Measurements from ENCODE around the gene CHD9.
"Not testable (repeated sequence)": the region's sequence is repeated elsewhere in the genome, so short reads cannot be mapped to it uniquely, and the experiment has no call there.

Gene CHD9

GRCh38 chr16:53045341-53046220 is 9.2 kb upstream of the CHD9 start:
- CTCF ChIA-PET: interaction anchor here (0.9 to 2.9 kb wide), 3 partner anchors 9 to 162 kb away, joined by 3 to 13 read pairs (median 8); partner anchors contain the start of gene CHD9
- POLR2A ChIA-PET: no interaction called here
- no peak for DNase-seq (ENCODE audit: low read depth, low spot score)
- no peak for TF ChIP-seq CTCF (IDR thresholded peaks at IDR 0.05; ENCODE audit: insufficient read depth, low read length, missing control alignments)
- no peak overlapping the region for H3K4me3 ChIP-seq (ENCODE audit: low read depth, low read length)

GRCh38 chr16:53047515-53047914 is 7.3 kb upstream of the CHD9 start:
- H3K4me3 ChIP-seq (ENCODE audit: low read depth, low read length); CTCF ChIA-PET: not testable (repeated sequence)
- POLR2A ChIA-PET: interaction anchor here (0.6 kb wide), 1 partner anchor 24 kb away, joined by 3 read pairs; no protein-coding TSS in a partner anchor

GRCh38 chr16:53048139-53048915 is 6.5 kb upstream of the CHD9 start:
- no peak for TF ChIP-seq CTCF (IDR thresholded peaks at IDR 0.05; ENCODE audit: insufficient read depth, low read length, missing control alignments)
- CTCF ChIA-PET: no interaction called here
- no peak for DNase-seq (ENCODE audit: low read depth, low spot score)
- POLR2A ChIA-PET: interaction anchor here (0.6 kb wide), 1 partner anchor 25 kb away, joined by 3 read pairs; no protein-coding TSS in a partner anchor
- no peak overlapping the region for H3K4me3 ChIP-seq (ENCODE audit: low read depth, low read length)

More at GRCh38 chr16:53047515-53047914, 7.3 kb upstream of the CHD9 start:
- DNase-seq (ENCODE audit: low read depth, low spot score): not testable (repeated sequence)

GRCh38 chr16:53051255-53051654 is 3.5 kb upstream of the CHD9 start:
- POLR2A ChIA-PET; CTCF ChIA-PET; H3K4me3 ChIP-seq (ENCODE audit: low read depth, low read length); DNase-seq (ENCODE audit: low read depth, low spot score): not testable (repeated sequence)

GRCh38 chr16:53052519-53053501 is 2.0 kb upstream of the CHD9 start, which contains the start of gene CHD9NB:
Gene CHD9NB (minus strand): TSS chr16:53052897. CDS start chr16:53044158, 8,739 bp downstream.
- H3K4me3 ChIP-seq (ENCODE audit: low read depth, low read length): peak within 1 kb of the TSS; percentile 55
- DNase-seq (ENCODE audit: low read depth, low spot score): peak; percentile 74
- TF ChIP-seq CTCF (IDR thresholded peaks at IDR 0.05; ENCODE audit: insufficient read depth, low read length, missing control alignments): no peak
- POLR2A ChIA-PET: interaction anchor here (0.6 to 1.4 kb wide), 6 partner anchors 9 to 612 kb away, joined by 3 to 5 read pairs (median 3); no protein-coding TSS in a partner anchor
- CTCF ChIA-PET: interaction anchor here (1.5 to 5.6 kb wide), 5 partner anchors 7 to 157 kb away, joined by 5 to 69 read pairs (median 13); no protein-coding TSS in a partner anchor

- POLR2A ChIA-PET: interaction anchor here (1.2 to 3.2 kb wide), 3 partner anchors 27 to 76 kb away, joined by 5 to 13 read pairs (median 7); no protein-coding TSS in a partner anchor
- no peak for DNase-seq (ENCODE audit: low read depth, low spot score)
- CTCF ChIA-PET: interaction anchor here (0.6 to 5.6 kb wide), 29 partner anchors 8 to 229 kb away, joined by 3 to 69 read pairs (median 5); no protein-coding TSS in a partner anchor
- no peak for TF ChIP-seq CTCF (IDR thresholded peaks at IDR 0.05; ENCODE audit: insufficient read depth, low read length, missing control alignments)
- H3K4me3 ChIP-seq (ENCODE audit: low read depth, low read length): peak overlapping the region; percentile 80
Measured at GRCh38 chr16:53053967-53054669, 673 bp upstream of the CHD9 start.
